Glutamatergic neuron (in vitro differentiated cells): ENCODE results near the gene ADORA3. TPM values are rescaled to one million over a fixed set of nuclear protein-coding genes. Genes with fewer than 3 reads are reported as not detected.

ENCODE experiments used
- DNase-seq: peaks from one replicate; pipeline ENCODE4 v3.0.0; 2022
- H3K27ac Mint-ChIP-seq: one replicate; pipeline ENCODE4 v1.8.0; 2020; ENCODE audit warnings: mild to moderate bottlenecking, mixed read lengths, inconsistent platforms; ENCODE audit not compliant: unreplicated experiment
- H3K27me3 Mint-ChIP-seq: one replicate; pipeline ENCODE4 v1.8.0; 2020; ENCODE audit warnings: mild to moderate bottlenecking, moderate library complexity, mixed read lengths, inconsistent platforms; ENCODE audit not compliant: unreplicated experiment
- H3K36me3 Mint-ChIP-seq: one replicate; pipeline ENCODE4 v1.8.0; 2020; ENCODE audit warnings: mild to moderate bottlenecking, mixed read lengths, inconsistent platforms; ENCODE audit not compliant: unreplicated experiment
- H3K4me1 Mint-ChIP-seq: one replicate; pipeline ENCODE4 v1.8.0; 2020; ENCODE audit warnings: mild to moderate bottlenecking, low read depth, mixed read lengths, inconsistent platforms; ENCODE audit not compliant: unreplicated experiment
- H3K4me3 Mint-ChIP-seq: one replicate; pipeline ENCODE4 v1.8.0; 2020; ENCODE audit warnings: mild to moderate bottlenecking, mixed read lengths, inconsistent platforms; ENCODE audit not compliant: unreplicated experiment
- H3K9me3 Mint-ChIP-seq: one replicate; pipeline ENCODE4 v1.8.0; 2020; ENCODE audit warnings: mild to moderate bottlenecking, moderate library complexity, mixed read lengths, inconsistent platforms; ENCODE audit not compliant: unreplicated experiment
- total RNA-seq: library from RNA; stranded (reverse); fragmentation: NEBNext Ultra II Directional; extraction: Animal tissue kit (Norgen Biotek cat#: 25700); gene quantifications from one replicate; pipeline ENCODE4 v1.2.1, GENCODE V29; 2021; ENCODE audit not compliant: unreplicated experiment
- TF ChIP-seq, protein P1 (sequence below): fragments of 200-600 bp; sonication (generic); IDR thresholded peaks from one replicate; pipeline ENCODE4 v1.5.0; 2021; ENCODE audit not compliant: partially characterized antibody, unreplicated experiment

The ADORA3 gene
- total RNA-seq, 1 donor from 2014 or later, result not detected

DNA sequence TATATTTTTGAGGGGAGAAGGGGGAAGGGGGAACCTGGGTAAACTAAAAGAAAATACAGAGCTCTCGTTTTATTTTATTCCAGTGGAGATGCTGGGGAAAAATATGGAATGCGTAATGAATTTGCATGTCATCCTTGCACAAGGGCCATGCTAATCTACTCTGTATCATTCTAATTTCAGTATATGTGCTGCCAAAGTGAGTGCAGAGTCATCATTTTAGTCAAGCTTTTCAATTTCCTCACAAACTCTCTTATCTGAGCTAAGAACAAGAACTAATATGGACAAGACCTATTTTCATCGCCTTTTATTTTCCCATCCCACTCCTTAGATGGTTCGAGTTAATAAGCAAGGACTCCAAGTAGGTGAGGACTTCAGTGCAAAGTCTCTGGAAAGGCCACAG, 13.2 kb downstream of the ADORA3 start:
- TF ChIP-seq, protein P1, sequence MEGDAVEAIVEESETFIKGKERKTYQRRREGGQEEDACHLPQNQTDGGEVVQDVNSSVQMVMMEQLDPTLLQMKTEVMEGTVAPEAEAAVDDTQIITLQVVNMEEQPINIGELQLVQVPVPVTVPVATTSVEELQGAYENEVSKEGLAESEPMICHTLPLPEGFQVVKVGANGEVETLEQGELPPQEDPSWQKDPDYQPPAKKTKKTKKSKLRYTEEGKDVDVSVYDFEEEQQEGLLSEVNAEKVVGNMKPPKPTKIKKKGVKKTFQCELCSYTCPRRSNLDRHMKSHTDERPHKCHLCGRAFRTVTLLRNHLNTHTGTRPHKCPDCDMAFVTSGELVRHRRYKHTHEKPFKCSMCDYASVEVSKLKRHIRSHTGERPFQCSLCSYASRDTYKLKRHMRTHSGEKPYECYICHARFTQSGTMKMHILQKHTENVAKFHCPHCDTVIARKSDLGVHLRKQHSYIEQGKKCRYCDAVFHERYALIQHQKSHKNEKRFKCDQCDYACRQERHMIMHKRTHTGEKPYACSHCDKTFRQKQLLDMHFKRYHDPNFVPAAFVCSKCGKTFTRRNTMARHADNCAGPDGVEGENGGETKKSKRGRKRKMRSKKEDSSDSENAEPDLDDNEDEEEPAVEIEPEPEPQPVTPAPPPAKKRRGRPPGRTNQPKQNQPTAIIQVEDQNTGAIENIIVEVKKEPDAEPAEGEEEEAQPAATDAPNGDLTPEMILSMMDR, result no peak
- Mint-ChIP-seq H3K27me3 (no peaks in the 10 kb centered on the region), H3K27ac (no peak overlapping the region)

DNA sequence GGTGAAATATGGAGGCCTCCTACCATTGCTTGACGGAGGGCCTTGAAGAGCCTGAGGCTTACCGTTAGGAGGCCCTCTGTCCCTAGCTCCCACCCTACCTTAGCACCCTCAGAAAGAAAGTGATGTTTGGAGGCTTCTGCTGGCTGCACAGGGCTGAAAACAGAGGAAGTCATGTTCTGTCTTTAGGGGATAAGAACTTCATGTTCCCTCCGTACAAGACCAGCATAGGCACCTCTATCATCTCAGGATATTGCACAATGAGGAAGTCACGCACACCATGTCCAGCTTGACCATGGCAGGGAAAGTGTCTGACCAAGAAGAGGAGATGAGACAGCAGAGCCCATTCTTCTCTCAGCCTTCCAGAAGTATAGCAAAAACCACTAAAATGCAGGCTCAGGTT, 13.8 kb downstream of the ADORA3 start:
- TF ChIP-seq, protein P1, result no peak
- Mint-ChIP-seq H3K27ac (no peak overlapping the region), H3K4me3 (no peak overlapping the region), H3K27me3 (no peaks in the 10 kb centered on the region), H3K4me1 (no peaks in the 10 kb centered on the region), H3K9me3 (no peaks in the 10 kb centered on the region), H3K36me3 (no peaks in the 10 kb centered on the region)
- no peak for DNase-seq

More for the DNA sequence above, 13.2 kb downstream of the ADORA3 start:
- H3K4me3 Mint-ChIP-seq, result no peak overlapping the region
- no peaks in the 10 kb centered on the region for H3K4me1 Mint-ChIP-seq
- no peak for DNase-seq
- no peaks in the 10 kb centered on the region for H3K9me3 Mint-ChIP-seq
- no peaks in the 10 kb centered on the region for H3K36me3 Mint-ChIP-seq

DNA sequence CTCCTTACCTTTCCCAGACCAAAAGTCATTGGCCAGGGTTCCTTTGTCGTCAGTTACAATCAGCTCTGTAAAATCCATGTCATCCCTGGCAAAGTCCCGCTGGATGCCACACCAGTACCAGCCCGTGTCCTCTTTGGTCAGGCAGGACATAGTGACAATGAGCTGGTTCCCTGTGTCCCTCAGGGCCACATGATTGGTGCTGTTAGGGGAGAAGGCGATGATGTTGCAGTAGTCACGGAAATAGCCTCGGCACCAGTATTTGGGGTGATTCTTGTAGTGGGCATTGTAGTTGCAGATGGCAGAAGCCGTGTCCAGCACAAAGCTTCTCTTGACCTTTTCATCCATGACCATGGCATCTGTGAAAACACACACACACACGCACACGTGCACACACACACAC, 14.8 kb downstream of the ADORA3 start:
- H3K27me3 Mint-ChIP-seq, result no peaks in the 10 kb centered on the region
- no peak overlapping the region for H3K27ac Mint-ChIP-seq
- no peak for DNase-seq
- H3K36me3 Mint-ChIP-seq, result no peaks in the 10 kb centered on the region
- TF ChIP-seq, protein P1, result no peak
- no peaks in the 10 kb centered on the region for H3K9me3 Mint-ChIP-seq
- H3K4me1 Mint-ChIP-seq, result no peaks in the 10 kb centered on the region
- H3K4me3 Mint-ChIP-seq, result no peak overlapping the region

DNA sequence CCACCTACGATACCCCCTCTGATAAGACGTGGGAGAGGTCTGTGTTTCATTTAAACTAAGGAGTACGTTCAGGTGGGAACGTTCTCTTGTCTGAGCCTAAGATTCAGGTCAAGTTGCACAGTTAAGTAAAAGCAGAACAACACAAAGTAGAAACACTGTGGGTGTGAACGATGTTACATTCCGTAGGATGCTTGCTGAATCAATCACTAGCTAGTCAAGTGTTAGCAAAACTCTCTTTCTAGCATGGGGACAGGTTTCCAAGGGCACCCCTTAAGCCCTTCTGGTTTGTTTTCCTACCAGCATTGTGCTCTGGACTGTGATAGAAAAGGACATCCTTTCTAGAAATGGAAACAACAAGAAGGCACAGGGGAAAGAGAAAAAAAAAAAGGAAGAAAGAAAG, 16.3 kb downstream of the ADORA3 start:
- Mint-ChIP-seq H3K36me3 (no peaks in the 10 kb centered on the region), H3K27me3 (no peaks in the 10 kb centered on the region), H3K4me3 (no peak overlapping the region), H3K27ac (no peak overlapping the region), H3K4me1 (peaks cover 1% of the 10 kb centered on the region), H3K9me3 (no peaks in the 10 kb centered on the region)
- TF ChIP-seq, protein P1, result no peak
- no peak for DNase-seq

DNA sequence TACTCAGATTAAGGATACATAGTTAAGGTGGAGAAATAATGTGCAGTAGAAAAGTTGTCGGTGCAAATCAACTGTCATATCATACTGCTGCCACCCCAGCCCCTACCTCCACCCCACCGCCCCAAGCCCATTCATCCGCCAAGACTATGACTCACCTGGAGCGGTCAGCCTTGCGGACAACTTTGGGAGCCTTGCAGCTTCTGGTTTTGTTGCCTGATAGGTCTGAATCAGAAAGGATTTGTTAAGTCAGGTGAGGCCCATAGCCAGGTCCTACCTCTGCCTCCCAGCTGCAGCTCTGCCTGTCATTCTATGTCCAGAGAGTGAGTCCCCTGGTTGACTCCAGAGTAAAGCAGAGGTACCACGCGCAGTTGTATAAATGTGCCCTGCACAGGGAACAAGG, 17.0 kb downstream of the ADORA3 start:
- Mint-ChIP-seq H3K27ac (no peak overlapping the region), H3K27me3 (no peaks in the 10 kb centered on the region), H3K4me3 (no peak overlapping the region), H3K4me1 (peaks cover 3% of the 10 kb centered on the region), H3K36me3 (no peaks in the 10 kb centered on the region), H3K9me3 (no peaks in the 10 kb centered on the region)
- TF ChIP-seq, protein P1, result no peak
- no peak for DNase-seq
